B cell (primary cell): ENCODE data around the gene MAML3. TPM values are rescaled to one million over a fixed set of nuclear protein-coding genes. Genes with fewer than 3 reads are reported as not detected.

Source experiments
- ATAC-seq: fragments of 200-7000 bp; cut with Tn5 transposase; one replicate; pipeline ENCODE4 v1.10.0; 2021; ENCODE audit warnings: low read depth, mild to moderate bottlenecking, moderate number of reproducible peaks, moderate library complexity
- CTCF ChIA-PET: fragments of 350-600 bp; sonication (Branson Sonifier 250); formaldehyde crosslinking; loops from one replicate; lab custom pipeline; 2021; ENCODE audit warnings: antibody characterized with exemption, inconsistent platforms; lab: Charles Lee
- POLR2A ChIA-PET: fragments of 350-600 bp; sonication (Branson Sonifier 250); formaldehyde crosslinking; loops from one replicate; lab custom pipeline; 2021; ENCODE audit warnings: antibody characterized with exemption; lab: Charles Lee
- DNase-seq: peaks from one replicate; pipeline ENCODE4 v3.0.0; 2013
- H2AFZ ChIP-seq: 2 replicates; pipeline ENCODE4 v1.6.1; 2012; ENCODE audit warnings: mild to moderate bottlenecking, low read depth, low read length; ENCODE audit not compliant: insufficient read depth, poor library complexity, severe bottlenecking
- H3K27ac ChIP-seq, 2 donors: 1 replicate in 1 of 2; 2 replicates in 1 of 2; pipeline ENCODE4 v1.5.1; 2012 to 2013; ENCODE audit warnings: low read length in 2 of 2, mild to moderate bottlenecking in 2 of 2, moderate library complexity in 1 of 2
- H3K27me3 ChIP-seq, 4 experiments: fragments of 200-600 bp in 1 of 4; sonication (generic) in 1 of 4; replicated peaks in 1 of 4; 1 replicate in 2 of 4; 2 replicates in 2 of 4; pipeline versions ENCODE4 v1.6.1 to v1.7.0; 2013 to 2016; ENCODE audit warnings: low read length in 3 of 4, mild to moderate bottlenecking in 2 of 4, mixed read lengths in 1 of 4, moderate library complexity in 1 of 4; ENCODE audit not compliant: insufficient read depth in 4 of 4, control insufficient read depth in 3 of 4; ENCODE audit errors: control extremely low read depth in 1 of 4
- H3K36me3 ChIP-seq, 2 experiments: replicated peaks in 1 of 2; 1 replicate in 1 of 2; 2 replicates in 1 of 2; pipeline versions ENCODE4 v1.6.1 to v1.7.1; 2013; ENCODE audit warnings: low read length in 1 of 2; ENCODE audit not compliant: insufficient read depth in 2 of 2, control insufficient read depth in 1 of 2; ENCODE audit errors: control extremely low read depth in 1 of 2, extremely low read depth in 1 of 2
- H3K4me1 ChIP-seq, 2 donors: fragments of 200-600 bp in 1 of 2; sonication (generic) in 1 of 2; 1 replicate in 1 of 2; 2 replicates in 1 of 2; pipeline versions ENCODE4 v1.5.1 to v1.6.1; 2013 to 2017; ENCODE audit warnings: low read length in 2 of 2; ENCODE audit not compliant: control insufficient read depth in 2 of 2, insufficient read depth in 2 of 2
- H3K4me2 ChIP-seq: replicated peaks from 2 replicates; pipeline ENCODE3; 2012; ENCODE audit warnings: mild to moderate bottlenecking, low read depth, low read length; ENCODE audit not compliant: poor library complexity, severe bottlenecking
- H3K4me3 ChIP-seq, 5 experiments: fragments of 200-600 bp in 1 of 5; sonication (generic) in 1 of 5; 1 replicate in 3 of 5; 2 replicates in 2 of 5; pipeline versions ENCODE4 v1.5.1 to v1.7.0; 2011 to 2016; ENCODE audit warnings: low read length in 4 of 5, mild to moderate bottlenecking in 4 of 5, low read depth in 2 of 5, control low read depth in 1 of 5, moderate library complexity in 1 of 5; ENCODE audit not compliant: insufficient read depth in 1 of 5; ENCODE audit errors: control extremely low read depth in 1 of 5, extremely low read depth in 1 of 5
- H3K79me2 ChIP-seq: fragments of 200-600 bp; sonication (generic); one replicate; pipeline ENCODE4 v1.6.0; 2016; ENCODE audit warnings: low read length; ENCODE audit not compliant: control insufficient read depth, insufficient read depth
- H3K9ac ChIP-seq: fragments of 200-600 bp; sonication (generic); 2 replicates; pipeline ENCODE4 v1.6.1; 2017; ENCODE audit warnings: mild to moderate bottlenecking, low read length, moderate library complexity
- H3K9me3 ChIP-seq, 3 donors: one replicate each; pipeline versions ENCODE4 v1.6.1 to v1.7.1; 2013; ENCODE audit warnings: low read length in 2 of 3; ENCODE audit not compliant: control insufficient read depth in 2 of 3, insufficient read depth in 1 of 3; ENCODE audit errors: control extremely low read depth in 1 of 3
- H4K20me1 ChIP-seq: 2 replicates; pipeline ENCODE4 v1.6.0; 2012; ENCODE audit warnings: mild to moderate bottlenecking, low read length; ENCODE audit not compliant: insufficient read depth, control insufficient read depth, poor library complexity, severe bottlenecking
- H3K27ac Mint-ChIP-seq: one replicate; pipeline ENCODE4 v1.8.0; 2021; ENCODE audit warnings: mixed read lengths
- H3K27me3 Mint-ChIP-seq: one replicate; pipeline ENCODE4 v1.8.0; 2021; ENCODE audit warnings: mixed read lengths
- H3K4me1 Mint-ChIP-seq: one replicate; pipeline ENCODE4 v1.8.0; 2021; ENCODE audit warnings: mixed read lengths
- H3K4me3 Mint-ChIP-seq: one replicate; pipeline ENCODE4 v1.8.0; 2021; ENCODE audit warnings: mixed read lengths
- H3K9me3 Mint-ChIP-seq: one replicate; pipeline ENCODE4 v1.8.0; 2022; ENCODE audit warnings: mixed read lengths; ENCODE audit not compliant: insufficient read depth
- EZH2 ChIP-seq: IDR thresholded peaks from 2 replicates; pipeline ENCODE4 v1.6.1; 2012; ENCODE audit warnings: borderline replicate concordance, low read depth, mild to moderate bottlenecking, moderate library complexity, low read length; ENCODE audit not compliant: insufficient read depth, poor library complexity, severe bottlenecking
- WGBS: methylation state at CpG from one replicate; pipeline ENCODE4 v1.1.5; 2013; ENCODE audit warnings: missing lambda C conversion rate; ENCODE audit not compliant: insufficient coverage; 5-methylcytosine and 5-hydroxymethylcytosine counted together
- intact Hi-C: fragments of 100-400 bp; cut with micrococcal nuclease; formaldehyde crosslinking; loops from one replicate; pipeline ENCODE4 v1.10.0; 2022
- polyA plus RNA-seq: library from polyadenylated mRNA; depleted of rRNA; stranded (reverse); fragments of >200 nt; gene quantifications from 2 replicates; pipeline ENCODE4 v1.2.3, GENCODE V29; 2012
- total RNA-seq, 2 donors: library from RNA; stranded (reverse); fragments of 120-200 nt in 1 of 2; gene quantifications; 1 replicate in 1 of 2; 2 replicates in 1 of 2; pipeline versions ENCODE4 v1.2.3 to v1.2.4, GENCODE V29; 2013 to 2022
- TF ChIP-seq, protein P1 (sequence below): fragments of 200-600 bp; IDR thresholded peaks from one replicate; pipeline ENCODE4 v1.8.0; 2022; ENCODE audit warnings: antibody characterized with exemption, mild to moderate bottlenecking

Gene MAML3
- total and polyA plus RNA-seq, 2 donors (not counting 1 experiment from before 2014, with no cell fraction given), result 0.94 to 5.3 TPM

DNA sequence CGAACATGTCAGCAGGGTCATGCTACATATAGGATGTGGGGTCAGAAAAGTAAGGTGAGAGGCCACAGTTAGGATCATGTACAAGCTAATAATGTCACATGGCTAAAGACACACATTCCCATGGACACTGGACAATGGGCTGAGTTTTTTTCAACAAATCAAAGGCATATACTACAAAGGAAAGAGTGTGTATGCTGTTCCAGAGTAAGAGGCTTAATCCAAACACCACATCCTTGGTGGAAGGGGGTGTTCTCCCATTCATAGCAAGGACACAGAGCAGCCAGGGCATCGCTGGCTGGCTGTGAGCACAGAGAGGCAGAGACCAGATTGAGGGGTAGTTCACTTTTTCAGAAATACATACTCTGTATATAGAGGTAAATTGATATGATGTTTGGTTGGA, 356.7 kb downstream of the MAML3 start:
- POLR2A ChIA-PET, result no interaction called here

DNA sequence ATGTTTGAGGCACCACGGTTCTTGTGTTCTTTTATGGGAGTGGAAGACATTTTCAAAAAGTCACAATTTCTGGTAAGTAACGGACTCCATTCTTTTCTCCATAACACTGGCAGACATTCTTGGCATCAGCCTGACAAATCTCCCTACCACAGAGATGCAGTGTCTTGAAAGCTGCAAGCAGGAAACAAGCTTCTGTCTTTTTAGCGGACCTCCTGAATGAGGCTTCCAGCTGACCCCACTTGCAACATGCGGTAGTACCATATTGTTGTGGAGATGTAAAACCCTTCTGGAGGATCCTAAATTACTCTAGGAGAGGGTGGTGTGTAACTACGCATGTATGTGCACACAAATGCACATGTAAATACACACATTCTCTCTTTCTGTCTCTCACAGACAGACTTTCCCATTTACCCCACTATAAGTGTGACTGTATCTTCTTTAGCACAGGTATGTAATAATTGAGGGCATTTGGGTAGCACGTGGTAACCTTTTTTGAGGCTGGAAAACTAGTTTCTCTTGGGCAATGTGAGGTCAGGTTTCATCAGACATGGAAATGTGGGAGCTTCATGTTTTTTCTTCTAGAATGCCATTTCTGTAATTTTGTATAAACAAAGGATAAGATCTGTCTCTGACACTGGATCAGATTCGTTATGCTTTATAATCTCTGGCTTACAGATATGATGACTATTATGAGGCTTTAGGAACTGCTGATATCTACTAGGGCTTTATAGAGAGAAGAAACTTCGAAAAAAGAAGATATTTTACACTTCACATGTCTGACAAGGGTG, 358.3 kb downstream of the MAML3 start:
- Mint-ChIP-seq H3K4me3 (no peak overlapping the region), H3K4me1 (peaks cover 11% of the 10 kb centered on the region), H3K27me3 (no peaks in the 10 kb centered on the region), H3K9me3 (no peaks in the 10 kb centered on the region), H3K27ac (no peak overlapping the region)
- Histone ChIP-seq H3K4me1 (no peaks in the 10 kb centered on the region), H3K79me2 (no peaks in the 10 kb centered on the region), H3K27ac (no peak overlapping the region), H3K4me2 (no peak overlapping the region), H4K20me1 (no peaks in the 10 kb centered on the region), H3K4me3 (no peak overlapping the region), H3K36me3 (no peaks in the 10 kb centered on the region), H2AFZ (no peak overlapping the region), H3K27me3 (no peaks in the 10 kb centered on the region), H3K9me3 (no peaks in the 10 kb centered on the region), H3K9ac (no peak overlapping the region)
- TF ChIP-seq EZH2, result no peak
- TF ChIP-seq, protein P1, sequence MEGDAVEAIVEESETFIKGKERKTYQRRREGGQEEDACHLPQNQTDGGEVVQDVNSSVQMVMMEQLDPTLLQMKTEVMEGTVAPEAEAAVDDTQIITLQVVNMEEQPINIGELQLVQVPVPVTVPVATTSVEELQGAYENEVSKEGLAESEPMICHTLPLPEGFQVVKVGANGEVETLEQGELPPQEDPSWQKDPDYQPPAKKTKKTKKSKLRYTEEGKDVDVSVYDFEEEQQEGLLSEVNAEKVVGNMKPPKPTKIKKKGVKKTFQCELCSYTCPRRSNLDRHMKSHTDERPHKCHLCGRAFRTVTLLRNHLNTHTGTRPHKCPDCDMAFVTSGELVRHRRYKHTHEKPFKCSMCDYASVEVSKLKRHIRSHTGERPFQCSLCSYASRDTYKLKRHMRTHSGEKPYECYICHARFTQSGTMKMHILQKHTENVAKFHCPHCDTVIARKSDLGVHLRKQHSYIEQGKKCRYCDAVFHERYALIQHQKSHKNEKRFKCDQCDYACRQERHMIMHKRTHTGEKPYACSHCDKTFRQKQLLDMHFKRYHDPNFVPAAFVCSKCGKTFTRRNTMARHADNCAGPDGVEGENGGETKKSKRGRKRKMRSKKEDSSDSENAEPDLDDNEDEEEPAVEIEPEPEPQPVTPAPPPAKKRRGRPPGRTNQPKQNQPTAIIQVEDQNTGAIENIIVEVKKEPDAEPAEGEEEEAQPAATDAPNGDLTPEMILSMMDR, result no peak
- 74% methylated on average over 3 of the region's 8 CpGs for WGBS
- ChIA-PET CTCF (no interaction called here), POLR2A (no interaction called here)
- ATAC-seq, result no peak
- DNase-seq, result no peak
- intact Hi-C loops, result no loop called here

More for the DNA sequence above, 356.7 kb downstream of the MAML3 start:
- Histone ChIP-seq H4K20me1 (no peaks in the 10 kb centered on the region), H3K4me3 (no peak overlapping the region), H3K36me3 (no peaks in the 10 kb centered on the region), H3K4me2 (no peak overlapping the region), H3K27me3 (no peaks in the 10 kb centered on the region), H3K4me1 (no peaks in the 10 kb centered on the region), H3K9ac (no peak overlapping the region), H3K79me2 (no peaks in the 10 kb centered on the region), H3K9me3 (no peaks in the 10 kb centered on the region), H3K27ac (no peak overlapping the region), H2AFZ (no peak overlapping the region)
- no CpG with 5 or more reads among the region's 2 CpGs for WGBS
- Mint-ChIP-seq H3K4me1 (peaks cover 11% of the 10 kb centered on the region), H3K9me3 (no peaks in the 10 kb centered on the region), H3K27me3 (no peaks in the 10 kb centered on the region), H3K27ac (no peak overlapping the region), H3K4me3 (no peak overlapping the region)
- TF ChIP-seq EZH2, result no peak
- TF ChIP-seq, protein P1, result no peak
- intact Hi-C loops, result no loop called here
- DNase-seq (no peak), ATAC-seq (no peak)
- CTCF ChIA-PET, result interaction anchor here (0.7 kb wide), 1 partner anchor 1051 kb away, joined by 3 read pairs; no protein-coding TSS in a partner anchor
